HL-60 (cell line): ENCODE results near the gene DRC7.

ENCODE experiments used
- DNase-seq, 2 experiments: peaks; one replicate each; pipeline ENCODE4 v3.0.0-alpha.2; 2010 to 2020; ENCODE audit warnings: low read depth in 1 of 2, low spot score in 1 of 2
- H3K27ac ChIP-seq: fragments of 250-450 bp; sonication (Bioruptor Pico); replicated peaks from 2 replicates; pipeline ENCODE4 v1.5.1; 2020; ENCODE audit warnings: mild to moderate bottlenecking, moderate library complexity
- H3K27me3 ChIP-seq: fragments of 250-450 bp; sonication (Bioruptor Pico); 2 replicates; pipeline ENCODE4 v1.5.1; 2021; ENCODE audit warnings: mild to moderate bottlenecking, moderate library complexity; ENCODE audit not compliant: insufficient read depth, poor library complexity, severe bottlenecking
- H3K4me3 ChIP-seq: replicated peaks from 2 replicates; pipeline ENCODE4 v1.5.1; 2011; ENCODE audit warnings: mild to moderate bottlenecking, control low read depth, low read length; ENCODE audit not compliant: insufficient read depth
- CTCF ChIP-seq: IDR thresholded peaks from one replicate; pipeline ENCODE4 v1.5.1; 2011; ENCODE audit warnings: low read length, control low read depth, inconsistent platforms; ENCODE audit not compliant: insufficient read depth
- GABPA ChIP-seq: IDR thresholded peaks from 2 replicates; pipeline ENCODE4 v1.6.1; 2012; ENCODE audit warnings: low read depth
- POLR2AphosphoS5 ChIP-seq: IDR thresholded peaks from 2 replicates; pipeline ENCODE4 v1.6.1; 2012; ENCODE audit warnings: low read depth
- REST ChIP-seq: IDR thresholded peaks from 2 replicates; pipeline ENCODE4 v1.6.1; 2012; ENCODE audit warnings: low read depth; ENCODE audit not compliant: insufficient replicate concordance
- SPI1 ChIP-seq: IDR thresholded peaks from 2 replicates; pipeline ENCODE4 v1.6.1; 2012; ENCODE audit warnings: low read depth, mild to moderate bottlenecking, borderline replicate concordance

The DRC7 gene

GRCh38 chr16:57660715-57661463 lies 33.7 kb upstream of the DRC7 start:
- H3K27me3 ChIP-seq, result no peaks in the 10 kb centered on the region
- no peak for DNase-seq
- no peak overlapping the region for H3K4me3 ChIP-seq
- no peak overlapping the region for H3K27ac ChIP-seq
- no peak for TF ChIP-seq CTCF
- TF ChIP-seq REST, result no peak
- no peak for TF ChIP-seq SPI1
- no peak for TF ChIP-seq GABPA
- TF ChIP-seq POLR2AphosphoS5, result no peak

GRCh38 chr16:57661510-57661909 lies 33.1 kb upstream of the DRC7 start:
- H3K27ac ChIP-seq, result no peak overlapping the region
- H3K4me3 ChIP-seq, result no peak overlapping the region
- no peak for DNase-seq
- TF ChIP-seq GABPA (no peak), POLR2AphosphoS5 (no peak), CTCF (no peak), SPI1 (no peak), REST (no peak)
- H3K27me3 ChIP-seq, result no peaks in the 10 kb centered on the region

GRCh38 chr16:57661936-57662906 lies 32.4 kb upstream of the DRC7 start:
- DNase-seq, result no peak
- Histone ChIP-seq H3K27me3 (no peaks in the 10 kb centered on the region), H3K27ac (no peak overlapping the region), H3K4me3 (no peak overlapping the region)
- TF ChIP-seq GABPA, result no peak
- no peak for TF ChIP-seq REST
- no peak for TF ChIP-seq POLR2AphosphoS5
- no peak for TF ChIP-seq CTCF
- TF ChIP-seq SPI1, result no peak
